22Rv1 (cell line): ENCODE results near the gene LRFN5.

Experiments
- H3K27ac ChIP-seq: fragments of 450-650 bp; 2 replicates; pipeline ENCODE4 v1.5.1; 2017
- ZFX ChIP-seq: fragments of 450-650 bp; IDR thresholded peaks from 2 replicates; pipeline ENCODE4 v1.6.1; 2017; ENCODE audit warnings: antibody characterized with exemption, borderline replicate concordance
- TF ChIP-seq, protein P1 (sequence below): fragments of 450-650 bp; IDR thresholded peaks from 2 replicates; pipeline ENCODE4 v1.5.1; 2017; ENCODE audit warnings: mild to moderate bottlenecking

Gene LRFN5

DNA sequence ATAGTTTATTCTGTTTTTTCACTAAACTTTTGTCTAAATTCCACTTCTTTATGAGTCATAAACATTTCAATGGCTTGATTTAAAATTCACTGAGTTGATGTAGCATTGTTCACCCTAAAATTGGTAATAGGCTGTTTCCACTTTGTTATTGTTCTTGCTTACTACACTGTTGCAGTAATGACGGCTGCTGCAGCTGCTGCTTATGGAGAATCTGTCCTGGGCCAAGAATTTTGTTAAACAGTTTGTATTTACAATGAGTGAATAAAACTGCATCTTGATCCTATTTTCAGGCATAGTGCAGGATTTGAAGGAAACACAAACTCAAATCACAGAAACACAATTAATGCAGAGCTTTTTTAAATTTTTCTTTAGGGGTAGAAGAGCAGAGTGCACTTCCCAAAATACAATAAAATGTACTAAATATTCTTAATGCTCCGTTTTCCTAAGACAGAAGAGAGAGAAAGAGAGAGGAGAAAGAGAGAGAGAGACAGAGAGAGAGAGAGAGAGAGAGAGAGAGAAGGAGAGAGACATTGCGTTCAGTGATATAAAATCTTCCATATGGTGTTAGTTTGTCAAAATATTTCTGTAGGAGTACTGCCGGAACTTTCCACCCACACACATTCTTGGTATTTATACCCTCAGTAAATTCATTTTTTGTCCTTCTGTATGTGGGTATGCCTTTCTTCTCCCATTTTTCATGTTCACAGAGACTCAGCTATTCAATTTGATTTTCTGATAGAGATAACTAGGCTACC lies 266.4 kb downstream of the LRFN5 start:
- H3K27ac ChIP-seq: no peak overlapping the region
- no peak for TF ChIP-seq ZFX
- TF ChIP-seq, protein P1, sequence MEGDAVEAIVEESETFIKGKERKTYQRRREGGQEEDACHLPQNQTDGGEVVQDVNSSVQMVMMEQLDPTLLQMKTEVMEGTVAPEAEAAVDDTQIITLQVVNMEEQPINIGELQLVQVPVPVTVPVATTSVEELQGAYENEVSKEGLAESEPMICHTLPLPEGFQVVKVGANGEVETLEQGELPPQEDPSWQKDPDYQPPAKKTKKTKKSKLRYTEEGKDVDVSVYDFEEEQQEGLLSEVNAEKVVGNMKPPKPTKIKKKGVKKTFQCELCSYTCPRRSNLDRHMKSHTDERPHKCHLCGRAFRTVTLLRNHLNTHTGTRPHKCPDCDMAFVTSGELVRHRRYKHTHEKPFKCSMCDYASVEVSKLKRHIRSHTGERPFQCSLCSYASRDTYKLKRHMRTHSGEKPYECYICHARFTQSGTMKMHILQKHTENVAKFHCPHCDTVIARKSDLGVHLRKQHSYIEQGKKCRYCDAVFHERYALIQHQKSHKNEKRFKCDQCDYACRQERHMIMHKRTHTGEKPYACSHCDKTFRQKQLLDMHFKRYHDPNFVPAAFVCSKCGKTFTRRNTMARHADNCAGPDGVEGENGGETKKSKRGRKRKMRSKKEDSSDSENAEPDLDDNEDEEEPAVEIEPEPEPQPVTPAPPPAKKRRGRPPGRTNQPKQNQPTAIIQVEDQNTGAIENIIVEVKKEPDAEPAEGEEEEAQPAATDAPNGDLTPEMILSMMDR: no peak

DNA sequence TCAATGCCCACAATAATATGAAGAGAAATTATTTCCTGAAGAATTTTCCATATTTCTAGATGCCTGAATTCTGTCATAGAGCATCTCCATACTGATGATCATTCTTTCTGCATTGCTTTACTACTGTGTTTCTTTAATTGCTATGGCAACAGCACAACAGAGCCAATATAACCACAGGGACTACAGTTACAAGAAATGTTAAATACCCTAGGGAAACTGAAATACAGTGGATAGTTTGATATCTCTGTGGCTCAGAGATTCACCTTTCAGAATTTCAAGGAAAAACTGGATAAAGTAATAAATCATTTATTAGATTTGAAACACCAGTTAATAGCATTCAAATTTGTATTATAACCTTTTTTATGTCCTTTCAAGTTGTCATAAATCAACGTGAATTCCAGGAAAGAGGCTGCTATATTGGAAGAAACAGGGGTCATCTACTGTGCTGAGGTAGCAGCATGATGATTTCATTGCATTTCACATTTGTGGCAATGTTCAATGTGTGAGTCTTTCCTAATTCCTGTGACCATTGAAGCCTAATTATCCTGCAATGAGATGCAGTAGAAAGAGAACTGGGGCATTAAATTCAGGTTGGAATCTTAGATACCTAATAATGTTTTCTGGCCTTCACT lies 267.1 kb downstream of the LRFN5 start:
- no peak overlapping the region for H3K27ac ChIP-seq
- no peak for TF ChIP-seq ZFX
- TF ChIP-seq, protein P1: no peak

DNA sequence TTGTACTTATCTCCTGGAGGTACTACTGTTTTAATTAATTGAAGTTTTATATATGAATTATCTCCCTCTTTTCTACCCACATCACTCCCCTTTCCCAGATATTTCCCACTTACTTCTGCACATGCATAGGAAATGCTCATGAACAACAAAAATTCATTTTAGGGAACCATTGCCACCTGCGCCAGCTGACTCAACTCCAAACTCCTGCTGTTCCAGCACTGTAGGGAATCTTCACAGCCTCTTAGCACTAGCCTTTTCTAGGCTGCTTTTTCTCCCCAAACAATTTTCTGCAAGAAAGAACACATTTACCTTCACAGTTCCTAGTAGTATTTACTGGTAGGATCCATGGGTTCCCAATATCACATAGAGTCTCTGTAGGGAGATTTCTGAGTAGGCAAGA lies 268.4 kb downstream of the LRFN5 start:
- H3K27ac ChIP-seq: no peak overlapping the region
- TF ChIP-seq, protein P1: no peak
- TF ChIP-seq ZFX: no peak

DNA sequence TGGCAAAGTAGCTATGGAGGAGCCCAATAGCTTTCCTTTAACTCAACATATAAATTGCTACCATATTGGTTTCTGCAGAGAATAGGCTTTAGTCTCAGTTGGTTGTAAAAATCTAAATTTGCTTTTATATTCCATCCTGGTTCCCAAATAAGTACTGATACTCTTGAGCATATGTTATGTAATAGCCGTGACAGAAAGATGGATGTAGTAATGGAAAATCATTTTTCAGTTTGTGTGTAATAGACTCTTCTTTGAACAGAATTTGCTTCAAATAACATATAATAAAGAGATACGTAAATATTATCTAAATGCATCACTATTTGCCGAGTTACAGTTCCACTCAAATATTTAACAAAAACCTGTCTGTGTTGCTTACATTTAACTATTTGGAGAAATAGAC lies 271.6 kb downstream of the LRFN5 start:
- no peak overlapping the region for H3K27ac ChIP-seq
- TF ChIP-seq ZFX: no peak
- TF ChIP-seq, protein P1: no peak

DNA sequence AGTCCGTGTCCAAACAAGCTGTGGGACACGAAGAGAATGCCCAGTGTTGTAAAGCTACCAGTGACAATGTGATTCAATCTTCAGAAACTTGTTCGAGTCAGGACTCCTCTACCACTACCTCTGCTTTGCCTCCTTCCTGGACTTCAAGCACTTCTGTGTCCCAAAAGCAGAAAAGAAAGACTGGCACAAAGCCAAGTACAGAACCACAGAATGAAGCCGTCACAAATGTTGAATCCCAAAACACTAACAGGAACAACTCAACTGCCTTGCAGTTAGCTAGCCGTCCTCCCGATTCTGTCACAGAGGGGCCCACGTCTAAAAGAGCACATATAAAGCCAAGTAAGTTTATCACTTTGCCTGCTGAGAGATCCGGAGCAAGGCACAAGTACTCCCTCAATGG lies 284.9 kb downstream of the LRFN5 start:
- no peak overlapping the region for H3K27ac ChIP-seq
- no peak for TF ChIP-seq ZFX
- TF ChIP-seq, protein P1: no peak

DNA sequence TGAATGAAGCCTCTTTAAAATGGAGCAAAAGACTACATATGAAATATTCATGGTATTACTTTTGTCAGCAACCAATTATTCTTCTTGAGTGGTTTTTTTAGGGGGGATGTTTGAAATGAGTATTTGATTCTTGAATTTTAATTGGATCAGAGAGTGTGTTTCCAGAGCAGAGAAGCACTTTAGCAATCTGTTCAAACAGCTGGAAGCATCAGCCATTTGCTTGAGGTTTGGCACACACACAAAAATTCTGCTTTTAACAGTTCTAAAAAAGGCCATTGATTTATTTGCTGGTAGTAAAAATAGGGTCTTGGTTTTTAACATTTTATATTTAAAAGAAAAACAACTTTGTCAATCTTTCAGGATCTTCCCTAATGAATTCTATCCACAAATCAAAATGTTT lies 292.7 kb downstream of the LRFN5 start:
- TF ChIP-seq, protein P1: no peak
- TF ChIP-seq ZFX: no peak
- no peak overlapping the region for H3K27ac ChIP-seq

DNA sequence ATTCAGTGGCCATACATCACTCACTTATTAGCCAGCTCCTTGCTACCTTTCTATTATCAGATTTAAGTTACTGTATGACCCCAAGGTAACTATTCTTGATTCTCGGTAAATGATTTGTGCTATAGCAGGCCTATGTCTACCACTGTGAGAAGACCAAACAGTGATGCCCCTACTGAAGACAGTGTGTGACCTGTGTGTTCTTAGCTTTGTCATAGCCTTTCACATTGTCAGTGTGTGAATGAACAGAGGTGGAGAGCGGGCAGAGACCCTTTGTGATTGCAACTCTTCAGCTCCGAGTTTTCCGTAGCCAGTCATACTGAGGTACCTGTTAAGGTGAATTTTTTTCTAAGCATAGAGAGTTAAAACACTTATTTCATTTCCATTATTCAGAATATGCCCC lies 294.0 kb downstream of the LRFN5 start:
- peak overlapping the region; percentile 29 for H3K27ac ChIP-seq
- TF ChIP-seq, protein P1: no peak
- TF ChIP-seq ZFX: no peak
